GM21447 (cell line): ENCODE measurements around the gene CSAG3.
"Not testable (repeated sequence)": the region's sequence is repeated elsewhere in the genome, so short reads cannot be mapped to it uniquely, and the experiment has no call there.

Experiments
- ATAC-seq: cut with Tn5 transposase; IDR thresholded peaks from one replicate; pipeline ENCODE4 v1.9.1; 2021; ENCODE audit not compliant: unreplicated experiment

Gene CSAG3

DNA sequence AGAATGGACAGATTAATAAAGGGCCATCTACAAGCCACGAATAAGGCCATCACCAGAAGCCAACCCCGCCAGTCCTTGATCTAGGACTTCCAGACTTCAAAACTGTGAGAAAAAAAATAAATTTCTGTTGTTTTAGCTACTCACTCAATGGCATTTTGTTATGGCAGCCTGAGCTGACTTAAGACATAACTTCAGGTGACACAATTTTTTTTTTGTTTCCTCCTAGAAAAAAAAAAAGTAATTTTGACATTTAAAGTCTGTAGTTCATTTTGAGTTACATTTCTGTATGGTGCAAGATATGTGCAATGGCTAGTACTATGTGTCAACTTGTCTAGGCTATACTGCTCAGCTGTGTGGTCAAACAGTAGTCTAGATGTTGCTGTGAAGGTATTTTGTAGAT lies at the start of gene CSAG3:
TSS of gene CSAG3 (plus strand) at position 301 of the 400 bp plus-strand sequence.
- not testable (repeated sequence) for ATAC-seq

DNA sequence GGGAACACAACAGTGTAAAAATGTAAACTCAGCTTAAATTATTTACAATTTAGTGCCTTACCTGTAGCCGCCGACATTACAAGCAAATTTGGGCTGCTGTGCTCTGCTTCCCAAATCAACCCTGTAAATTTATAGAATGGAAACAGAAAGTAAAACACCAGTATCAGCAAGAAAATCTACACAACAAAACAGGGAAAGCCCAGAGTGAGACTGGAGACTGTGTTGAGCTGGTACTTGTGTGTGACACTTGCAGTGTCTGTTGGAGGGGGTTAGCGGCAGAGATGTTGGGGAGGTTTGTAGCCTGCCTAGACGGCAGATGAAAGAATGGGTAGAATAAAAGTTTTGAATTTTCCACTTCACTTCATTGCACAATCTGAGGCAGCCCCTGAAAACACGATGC lies 45.8 kb upstream of the CSAG3 start:
- not testable (repeated sequence) for ATAC-seq

DNA sequence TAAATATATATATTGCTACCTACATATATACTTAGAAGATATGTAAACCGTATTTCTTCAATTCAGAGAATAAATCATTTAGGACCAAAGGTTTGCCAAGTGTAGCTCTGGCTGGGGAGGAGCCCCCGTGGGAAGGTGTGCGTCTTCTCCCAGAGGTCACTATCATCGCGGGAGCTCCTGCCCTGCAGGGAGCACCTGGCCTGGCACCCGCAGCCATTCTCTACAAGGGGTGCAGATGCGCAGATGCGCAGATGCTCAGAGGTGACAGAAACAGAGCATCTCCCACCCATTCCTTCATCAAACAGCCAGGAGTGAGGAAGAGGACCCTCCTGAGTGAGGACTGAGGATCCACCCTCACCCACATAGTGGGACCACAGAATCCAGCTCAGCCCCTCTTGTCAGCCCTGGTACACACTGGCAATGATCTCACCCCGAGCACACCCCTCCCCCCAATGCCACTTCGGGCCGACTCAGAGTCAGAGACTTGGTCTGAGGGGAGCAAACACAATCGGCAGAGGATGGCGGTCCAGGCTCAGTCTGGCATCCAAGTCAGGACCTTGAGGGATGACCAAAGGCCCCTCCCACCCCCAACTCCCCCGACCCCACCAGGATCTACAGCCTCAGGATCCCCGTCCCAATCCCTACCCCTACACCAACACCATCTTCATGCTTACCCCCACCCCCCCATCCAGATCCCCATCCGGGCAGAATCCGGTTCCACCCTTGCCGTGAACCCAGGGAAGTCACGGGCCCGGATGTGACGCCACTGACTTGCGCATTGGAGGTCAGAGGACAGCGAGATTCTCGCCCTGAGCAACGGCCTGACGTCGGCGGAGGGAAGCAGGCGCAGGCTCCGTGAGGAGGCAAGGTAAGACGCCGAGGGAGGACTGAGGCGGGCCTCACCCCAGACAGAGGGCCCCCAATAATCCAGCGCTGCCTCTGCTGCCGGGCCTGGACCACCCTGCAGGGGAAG lies 44.9 kb upstream of the CSAG3 start, which contains the start of gene MAGEA2B:
TSS of gene MAGEA2B (plus strand) at position 814 of the 973 bp plus-strand sequence. CDS start 2,479 bp downstream, outside the sequence.
- ATAC-seq = not testable (repeated sequence)

DNA sequence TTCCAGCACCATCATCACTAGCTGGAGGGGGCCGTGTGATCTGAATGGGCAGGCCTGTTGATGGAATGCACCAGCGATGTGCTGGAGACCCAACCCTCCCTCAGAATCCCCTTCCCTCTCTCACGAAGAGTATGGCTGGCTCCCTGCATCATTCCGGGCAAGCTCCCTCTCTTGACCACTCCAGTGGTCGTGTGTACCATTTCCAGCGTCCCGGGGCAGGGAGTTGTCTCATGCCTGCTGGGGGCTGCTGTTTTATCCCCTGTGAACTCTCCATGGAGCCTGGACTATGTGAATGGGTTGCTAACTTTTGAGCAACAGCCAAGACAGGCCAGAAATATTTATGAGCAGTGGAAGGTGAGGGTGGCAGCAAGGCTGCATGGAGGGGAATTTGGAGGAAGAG lies 33.6 kb upstream of the CSAG3 start:
- no peak for ATAC-seq

DNA sequence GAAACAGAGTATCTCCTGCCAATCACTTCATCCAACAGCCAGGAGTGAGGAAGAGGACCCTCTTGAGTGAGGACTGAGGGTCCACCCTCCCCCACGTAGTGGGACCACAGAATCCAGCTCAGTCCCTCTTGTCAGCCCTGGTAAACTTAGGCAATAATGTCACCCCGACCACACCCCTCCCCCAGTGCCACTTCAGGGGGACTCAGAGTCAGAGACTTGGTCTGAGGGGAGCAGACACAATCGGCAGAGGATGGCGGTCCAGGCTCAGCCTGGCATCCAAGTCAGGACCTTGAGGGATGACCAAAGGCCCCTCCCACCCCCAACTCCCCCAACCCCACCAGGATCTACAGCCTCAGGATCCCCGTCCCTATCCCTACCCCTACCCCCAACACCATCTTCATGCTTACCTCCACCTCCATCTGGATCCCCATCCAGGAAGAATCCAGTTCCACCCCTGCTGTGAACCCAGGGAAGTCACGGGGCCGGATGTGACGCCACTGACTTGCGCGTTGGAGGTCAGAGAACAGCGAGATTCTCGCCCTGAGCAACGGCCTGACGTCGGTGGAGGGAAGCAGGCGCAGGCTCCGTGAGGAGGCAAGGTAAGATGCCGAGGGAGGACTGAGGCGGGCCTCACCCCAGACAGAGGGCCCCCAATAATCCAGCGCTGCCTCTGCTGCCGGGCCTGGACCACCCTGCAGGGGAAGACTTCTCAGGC lies 25.6 kb upstream of the CSAG3 start, which contains the start of the genes CSAG1 and MAGEA12:
TSS of gene CSAG1 (minus strand) at position 461 of the 715 bp plus-strand sequence. CDS start 1,261 bp downstream, outside the sequence.
TSS of gene MAGEA12 (plus strand) at position 497 of the 715 bp plus-strand sequence. CDS start 2,405 bp downstream, outside the sequence.
- no peak for ATAC-seq

DNA sequence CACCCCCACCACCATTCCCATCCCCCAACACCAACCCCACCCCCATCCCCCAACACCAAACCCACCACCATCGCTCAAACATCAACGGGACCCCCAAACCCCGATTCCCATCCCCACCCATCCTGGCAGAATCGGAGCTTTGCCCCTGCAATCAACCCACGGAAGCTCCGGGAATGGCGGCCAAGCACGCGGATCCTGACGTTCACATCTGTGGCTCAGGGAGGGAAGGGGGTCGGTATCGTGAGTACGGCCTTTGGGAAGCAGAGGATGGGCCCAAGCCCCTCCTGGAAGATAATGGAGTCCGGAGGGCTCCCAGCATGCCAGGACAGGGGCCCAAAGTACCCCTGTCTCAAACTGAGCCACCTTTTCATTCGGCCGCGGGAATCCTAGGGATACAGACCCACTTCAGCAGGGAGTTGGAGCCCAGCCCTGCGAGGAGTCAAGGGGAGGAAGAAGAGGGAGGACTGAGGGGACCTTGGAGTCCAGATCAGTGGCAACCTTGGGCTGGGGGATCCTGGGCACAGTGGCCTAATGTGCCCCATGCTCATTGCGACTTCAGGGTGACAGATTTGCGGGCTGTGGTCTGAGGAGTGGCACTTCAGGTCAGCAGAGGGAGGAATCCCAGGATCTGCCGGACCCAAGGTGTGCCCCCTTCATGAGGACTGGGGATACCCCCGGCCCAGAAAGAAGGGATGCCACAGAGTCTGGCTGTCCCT lies 24.7 kb upstream of the CSAG3 start:
- ATAC-seq = not testable (repeated sequence)

DNA sequence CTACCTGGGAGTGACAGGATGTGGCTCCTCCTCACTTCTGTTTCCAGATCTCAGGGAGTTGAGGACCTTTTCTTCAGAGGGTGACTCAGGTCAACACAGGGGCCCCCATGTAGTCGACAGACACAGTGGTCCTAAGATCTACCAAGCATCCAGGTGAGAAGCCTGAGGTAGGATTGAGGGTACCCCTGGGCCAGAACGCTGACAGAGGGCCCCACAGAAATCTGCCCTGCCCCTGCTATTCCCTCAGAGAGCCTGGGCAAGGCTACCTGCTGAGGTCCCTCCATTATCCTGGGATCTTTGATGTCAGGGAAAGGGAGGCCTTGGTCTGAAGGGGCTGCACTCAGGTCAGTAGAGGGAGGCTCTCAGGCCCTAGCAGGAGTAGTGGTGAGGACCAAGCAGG lies 23.9 kb upstream of the CSAG3 start:
- no peak for ATAC-seq

DNA sequence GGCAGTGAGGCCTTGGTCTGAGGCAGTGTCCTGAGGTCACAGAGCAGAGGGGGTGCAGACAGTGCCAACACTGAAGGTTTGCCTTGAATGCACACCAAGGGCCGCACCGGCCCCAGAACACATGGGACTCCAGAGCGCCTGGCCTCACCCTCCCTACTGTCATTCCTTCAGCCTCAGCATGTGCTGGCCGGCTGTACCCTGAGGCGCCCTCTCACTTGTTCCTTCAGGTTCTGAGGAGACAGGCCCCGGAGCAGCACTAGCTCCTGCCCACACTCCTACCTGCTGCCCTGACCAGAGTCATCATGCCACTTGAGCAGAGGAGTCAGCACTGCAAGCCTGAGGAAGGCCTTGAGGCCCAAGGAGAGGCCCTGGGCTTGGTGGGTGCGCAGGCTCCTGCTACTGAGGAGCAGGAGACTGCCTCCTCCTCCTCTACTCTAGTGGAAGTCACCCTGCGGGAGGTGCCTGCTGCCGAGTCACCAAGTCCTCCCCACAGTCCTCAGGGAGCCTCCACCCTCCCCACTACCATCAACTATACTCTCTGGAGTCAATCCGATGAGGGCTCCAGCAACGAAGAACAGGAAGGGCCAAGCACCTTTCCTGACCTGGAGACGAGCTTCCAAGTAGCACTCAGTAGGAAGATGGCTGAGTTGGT lies 23.0 kb upstream of the CSAG3 start:
- no peak for ATAC-seq

DNA sequence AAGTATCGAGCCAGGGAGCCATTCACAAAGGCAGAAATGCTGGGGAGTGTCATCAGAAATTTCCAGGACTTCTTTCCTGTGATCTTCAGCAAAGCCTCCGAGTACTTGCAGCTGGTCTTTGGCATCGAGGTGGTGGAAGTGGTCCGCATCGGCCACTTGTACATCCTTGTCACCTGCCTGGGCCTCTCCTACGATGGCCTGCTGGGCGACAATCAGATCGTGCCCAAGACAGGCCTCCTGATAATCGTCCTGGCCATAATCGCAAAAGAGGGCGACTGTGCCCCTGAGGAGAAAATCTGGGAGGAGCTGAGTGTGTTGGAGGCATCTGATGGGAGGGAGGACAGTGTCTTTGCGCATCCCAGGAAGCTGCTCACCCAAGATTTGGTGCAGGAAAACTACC lies 22.5 kb upstream of the CSAG3 start:
- ATAC-seq = not testable (repeated sequence)

DNA sequence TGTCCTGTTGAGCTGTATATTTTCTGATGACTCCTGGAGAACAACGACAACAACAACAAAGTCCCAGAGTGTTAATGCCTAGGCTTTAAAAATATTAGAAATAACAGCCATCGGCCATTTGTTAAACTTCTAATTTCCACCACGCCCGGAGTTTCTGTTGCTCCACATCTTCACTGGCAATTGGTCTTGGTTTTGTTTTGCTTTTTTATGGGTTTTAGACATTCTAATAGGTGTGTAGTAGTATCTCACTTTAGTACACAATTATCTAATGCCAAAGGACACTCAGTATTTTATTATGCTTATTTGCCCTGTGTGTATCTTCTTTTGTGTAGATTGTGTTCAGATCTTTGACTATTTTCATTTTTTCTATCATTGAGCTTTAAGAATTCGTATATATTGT lies 20.5 kb upstream of the CSAG3 start:
- ATAC-seq = no peak

DNA sequence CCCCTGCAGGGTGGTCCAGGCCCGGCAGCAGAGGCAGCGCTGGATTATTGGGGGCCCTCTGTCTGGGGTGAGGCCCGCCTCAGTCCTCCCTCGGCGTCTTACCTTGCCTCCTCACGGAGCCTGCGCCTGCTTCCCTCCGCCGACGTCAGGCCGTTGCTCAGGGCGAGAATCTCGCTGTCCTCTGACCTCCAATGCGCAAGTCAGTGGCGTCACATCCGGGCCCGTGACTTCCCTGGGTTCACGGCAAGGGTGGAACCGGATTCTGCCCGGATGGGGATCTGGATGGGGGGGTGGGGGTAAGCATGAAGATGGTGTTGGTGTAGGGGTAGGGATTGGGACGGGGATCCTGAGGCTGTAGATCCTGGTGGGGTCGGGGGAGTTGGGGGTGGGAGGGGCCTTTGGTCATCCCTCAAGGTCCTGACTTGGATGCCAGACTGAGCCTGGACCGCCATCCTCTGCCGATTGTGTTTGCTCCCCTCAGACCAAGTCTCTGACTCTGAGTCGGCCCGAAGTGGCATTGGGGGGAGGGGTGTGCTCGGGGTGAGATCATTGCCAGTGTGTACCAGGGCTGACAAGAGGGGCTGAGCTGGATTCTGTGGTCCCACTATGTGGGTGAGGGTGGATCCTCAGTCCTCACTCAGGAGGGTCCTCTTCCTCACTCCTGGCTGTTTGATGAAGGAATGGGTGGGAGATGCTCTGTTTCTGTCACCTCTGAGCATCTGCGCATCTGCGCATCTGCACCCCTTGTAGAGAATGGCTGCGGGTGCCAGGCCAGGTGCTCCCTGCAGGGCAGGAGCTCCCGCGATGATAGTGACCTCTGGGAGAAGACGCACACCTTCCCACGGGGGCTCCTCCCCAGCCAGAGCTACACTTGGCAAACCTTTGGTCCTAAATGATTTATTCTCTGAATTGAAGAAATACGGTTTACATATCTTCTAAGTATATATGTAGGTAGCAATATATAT lies 5.0 kb upstream of the CSAG3 start, which contains the start of gene MAGEA2:
TSS of gene MAGEA2 (minus strand) at position 157 of the 965 bp plus-strand sequence. CDS start 2,479 bp downstream, outside the sequence.
- ATAC-seq = not testable (repeated sequence)

DNA sequence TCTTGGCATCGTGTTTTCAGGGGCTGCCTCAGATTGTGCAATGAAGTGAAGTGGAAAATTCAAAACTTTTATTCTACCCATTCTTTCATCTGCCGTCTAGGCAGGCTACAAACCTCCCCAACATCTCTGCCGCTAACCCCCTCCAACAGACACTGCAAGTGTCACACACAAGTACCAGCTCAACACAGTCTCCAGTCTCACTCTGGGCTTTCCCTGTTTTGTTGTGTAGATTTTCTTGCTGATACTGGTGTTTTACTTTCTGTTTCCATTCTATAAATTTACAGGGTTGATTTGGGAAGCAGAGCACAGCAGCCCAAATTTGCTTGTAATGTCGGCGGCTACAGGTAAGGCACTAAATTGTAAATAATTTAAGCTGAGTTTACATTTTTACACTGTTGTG lies 4.1 kb upstream of the CSAG3 start:
- not testable (repeated sequence) for ATAC-seq

DNA sequence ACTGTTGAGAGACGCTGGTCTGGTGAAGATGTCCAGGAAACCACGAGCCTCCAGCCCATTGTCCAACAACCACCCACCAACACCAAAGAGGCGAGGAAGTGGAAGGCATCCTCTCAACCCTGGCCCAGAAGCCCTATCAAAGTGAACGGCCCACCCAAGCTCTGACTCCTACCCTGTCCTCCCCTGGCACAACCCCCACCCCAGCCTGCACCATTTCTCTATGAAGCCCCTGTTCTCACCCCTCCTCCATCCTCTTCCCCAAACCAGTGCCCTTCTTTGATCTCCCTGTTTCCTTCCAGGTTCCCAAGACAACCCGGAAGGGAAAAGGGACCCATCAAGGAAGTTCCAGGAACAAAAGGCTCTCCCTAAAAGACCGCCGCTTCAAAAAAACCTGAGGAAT lies 526 bp downstream of the CSAG3 start:
- not testable (repeated sequence) for ATAC-seq

DNA sequence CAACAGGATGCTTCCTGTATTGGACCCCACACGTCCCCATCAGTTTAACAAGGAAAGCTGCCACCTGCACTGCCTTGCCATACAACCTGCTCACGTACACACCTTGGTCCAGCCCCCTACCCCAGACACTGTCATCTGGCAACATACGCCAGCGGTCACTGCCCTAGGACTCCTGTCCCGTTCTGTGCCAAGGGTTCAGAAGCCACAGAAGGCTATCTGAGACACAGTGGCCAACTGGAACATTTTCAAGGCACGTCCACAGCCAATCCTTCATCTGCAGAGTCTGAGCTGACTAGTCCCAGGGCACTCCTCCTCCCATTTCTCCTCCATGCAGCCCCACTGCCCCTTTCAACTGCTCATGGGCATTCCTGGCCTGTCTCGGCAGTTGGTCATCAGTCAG lies 2.6 kb downstream of the CSAG3 start:
- not testable (repeated sequence) for ATAC-seq

DNA sequence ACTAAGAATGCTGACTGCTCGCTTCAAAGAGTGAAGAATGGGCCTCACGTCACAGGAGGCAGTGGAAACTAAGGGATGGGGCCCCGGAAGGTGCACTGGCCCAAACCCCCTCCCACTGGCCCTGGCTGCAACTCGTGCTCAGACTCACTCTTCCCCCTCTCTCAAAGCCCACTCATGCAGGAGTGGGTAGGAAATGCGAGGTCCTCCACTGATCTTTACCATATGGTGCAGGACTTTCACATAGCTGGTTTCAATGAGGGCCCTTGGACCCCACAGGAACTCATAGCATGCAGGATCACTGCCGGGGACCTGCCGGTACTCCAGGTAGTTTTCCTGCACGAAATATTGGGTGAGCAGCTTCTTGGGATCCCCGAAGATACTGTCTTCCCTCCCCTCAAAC lies 7.5 kb downstream of the CSAG3 start:
- ATAC-seq = not testable (repeated sequence)

DNA sequence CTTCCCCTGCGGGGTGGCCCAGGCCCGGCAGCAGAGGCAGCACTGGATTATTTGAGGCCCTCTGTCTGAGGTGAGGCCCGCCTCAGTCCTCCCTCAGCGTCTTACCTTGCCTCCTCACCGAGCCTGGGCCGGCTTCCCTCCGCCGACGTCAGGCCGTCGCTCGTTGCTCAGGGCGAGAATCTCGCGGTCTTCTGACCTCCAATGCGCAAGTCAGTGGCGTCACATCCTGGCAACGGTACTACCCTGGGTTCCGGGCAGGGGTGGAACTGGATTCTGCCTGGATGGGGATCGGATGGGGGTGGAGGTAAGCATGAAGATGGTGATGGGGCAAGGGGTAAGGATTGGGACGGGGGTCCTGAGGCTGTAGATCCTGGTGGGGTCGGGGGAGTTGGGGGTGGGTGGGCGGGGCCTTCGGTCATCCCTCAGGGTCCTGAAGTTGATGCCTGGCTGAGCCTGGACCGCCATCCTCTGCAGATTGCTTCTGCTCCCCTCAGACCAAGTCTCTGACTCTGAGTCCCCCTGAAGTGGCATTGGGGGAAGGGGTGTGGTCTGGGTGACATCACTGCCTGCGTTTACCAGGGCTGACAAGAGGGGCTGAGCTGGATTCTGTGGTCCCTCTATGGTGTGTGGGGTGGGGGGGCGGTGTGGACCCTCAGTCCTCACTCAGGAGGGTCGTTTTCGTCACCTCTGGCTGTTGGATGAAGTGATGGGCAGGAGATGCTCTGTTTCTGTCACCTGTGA lies 10.7 kb downstream of the CSAG3 start, which contains the start of gene MAGEA6:
TSS of gene MAGEA6 (minus strand) at position 141 of the 741 bp plus-strand sequence. CDS start 2,039 bp downstream, outside the sequence.
- ATAC-seq = not testable (repeated sequence)

DNA sequence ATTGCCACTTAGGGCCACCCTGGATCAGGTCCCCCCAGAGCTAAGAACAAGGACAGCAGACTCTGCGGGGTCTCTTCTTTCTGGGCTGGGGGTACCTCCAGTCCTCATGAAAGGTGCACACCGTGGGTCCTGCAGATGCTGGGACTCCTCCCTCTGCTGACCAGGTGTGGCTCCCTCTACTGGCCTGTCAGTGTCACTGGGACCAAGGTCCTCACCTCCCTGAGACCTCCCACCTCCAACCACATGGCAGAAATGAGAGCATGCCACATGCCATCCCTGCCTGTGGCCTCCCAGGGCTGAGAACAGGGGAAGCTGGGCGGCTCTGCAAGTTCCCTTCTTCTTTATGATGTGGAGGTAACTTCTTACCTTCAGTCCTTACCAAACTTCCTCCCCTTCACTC lies 28.0 kb downstream of the CSAG3 start:
- ATAC-seq = not testable (repeated sequence)

DNA sequence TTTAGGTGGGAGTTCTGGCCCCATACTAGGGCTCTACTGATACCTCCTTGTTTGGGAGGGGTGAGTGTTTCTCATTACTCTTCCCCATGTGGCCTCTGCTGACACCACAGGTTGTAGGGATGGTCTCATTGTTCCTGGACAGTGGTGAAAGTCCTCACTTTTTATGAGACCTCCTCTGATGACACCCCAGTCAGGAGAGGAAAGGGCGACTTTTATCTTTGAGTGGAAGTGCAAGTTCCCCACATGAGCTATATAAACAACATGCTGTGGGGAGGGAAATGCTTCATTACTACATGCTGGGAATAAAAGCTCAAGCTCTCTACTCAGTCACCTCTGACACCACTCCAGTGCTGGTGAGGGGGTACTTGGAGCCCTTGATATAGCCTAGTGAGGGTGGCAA lies 39.9 kb downstream of the CSAG3 start:
- no peak for ATAC-seq
